Astrocyte of the hippocampus (primary cell): ENCODE results near the gene PRRC2B.
A peak's percentile ranks its signal among the peaks of the same experiment; 100 is the strongest.
"Not testable (repeated sequence)": the region's sequence is repeated elsewhere in the genome, so short reads cannot be mapped to it uniquely, and the experiment has no call there.

Experiments used
- DNase-seq: peaks from one replicate; pipeline ENCODE4 v3.0.0; 2011; ENCODE audit warnings: low read depth, low spot score

PRRC2B gene

DNA sequence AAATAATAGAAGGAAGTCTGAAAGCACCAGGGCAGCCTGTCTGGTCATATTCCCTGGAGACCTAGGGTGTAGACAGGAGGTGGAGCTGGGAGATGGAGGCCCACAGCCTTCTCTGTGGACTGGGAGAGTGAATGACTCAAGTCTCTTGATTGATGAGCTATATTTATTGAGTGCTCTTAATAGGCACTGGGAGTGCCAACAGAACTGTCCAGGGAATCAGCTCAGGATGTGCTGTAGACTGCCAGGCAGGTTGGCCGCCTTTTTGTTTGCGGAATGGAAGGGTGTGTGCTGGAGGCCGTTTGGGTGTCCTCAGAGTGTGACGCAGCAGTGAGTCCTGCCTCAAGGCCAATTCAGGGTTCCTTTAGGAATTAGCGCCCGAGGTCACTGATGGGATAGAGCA is 75.5 kb downstream of the PRRC2B start:
- DNase-seq, result no peak

- no peak for DNase-seq
These were observed 76.1 kb downstream of the PRRC2B start for GRCh38 chr9:131469951-131470350.

GRCh38 chr9:131470581-131470991 is 76.7 kb downstream of the PRRC2B start:
- no peak for DNase-seq

DNA sequence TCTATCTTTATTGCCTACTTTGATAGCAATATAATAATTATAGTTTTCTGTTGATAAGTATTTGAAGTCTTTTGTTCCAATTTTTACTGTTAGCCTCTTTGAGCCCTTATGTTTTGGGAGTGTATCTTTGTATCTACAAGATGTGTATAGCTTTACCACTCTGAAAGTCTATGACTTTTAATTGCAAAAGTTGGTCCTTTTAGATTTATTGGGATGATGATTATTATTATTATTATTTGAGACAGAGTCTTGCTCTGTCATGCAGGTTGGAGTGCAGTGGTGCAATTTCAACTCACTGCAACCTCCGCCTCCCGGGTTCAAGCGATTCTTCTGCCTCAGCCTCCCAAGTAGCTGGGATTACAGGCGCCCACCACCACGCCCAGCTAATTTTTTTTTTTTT is 78.2 kb downstream of the PRRC2B start:
- DNase-seq, result not testable (repeated sequence)

DNA sequence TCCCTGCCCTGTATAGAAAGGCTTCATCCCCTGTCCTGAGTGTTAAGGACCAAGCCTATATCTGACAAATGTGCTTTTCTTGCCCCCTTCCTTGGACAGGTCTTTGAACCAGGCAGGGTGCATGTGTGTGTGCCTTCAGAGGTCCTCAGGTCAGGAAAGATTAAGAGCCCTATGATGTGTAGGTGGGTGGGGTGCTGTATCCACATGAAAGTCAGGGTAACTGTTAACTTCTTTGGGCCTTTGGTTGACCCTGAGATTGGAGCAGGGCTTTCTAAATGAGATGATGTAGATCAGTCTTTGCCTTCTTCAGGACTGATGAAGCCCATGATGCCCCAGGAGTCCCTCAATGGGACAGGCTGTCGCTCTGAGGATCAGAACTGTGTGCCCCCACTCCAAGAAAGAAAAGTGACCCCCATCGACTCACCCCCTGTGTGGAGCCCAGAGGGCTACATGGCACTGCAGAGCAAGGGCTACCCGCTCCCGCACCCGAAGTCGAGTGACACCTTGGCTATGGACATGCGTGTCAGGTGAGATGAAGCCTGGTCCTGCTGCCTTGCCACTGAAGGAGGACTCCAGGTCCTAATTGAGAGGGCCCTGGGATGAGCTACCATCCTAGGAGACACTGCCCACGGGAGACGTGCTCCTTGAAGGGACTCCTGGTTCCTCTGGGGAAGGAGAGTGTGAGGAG is 79.5 kb downstream of the PRRC2B start:
- no peak for DNase-seq

DNA sequence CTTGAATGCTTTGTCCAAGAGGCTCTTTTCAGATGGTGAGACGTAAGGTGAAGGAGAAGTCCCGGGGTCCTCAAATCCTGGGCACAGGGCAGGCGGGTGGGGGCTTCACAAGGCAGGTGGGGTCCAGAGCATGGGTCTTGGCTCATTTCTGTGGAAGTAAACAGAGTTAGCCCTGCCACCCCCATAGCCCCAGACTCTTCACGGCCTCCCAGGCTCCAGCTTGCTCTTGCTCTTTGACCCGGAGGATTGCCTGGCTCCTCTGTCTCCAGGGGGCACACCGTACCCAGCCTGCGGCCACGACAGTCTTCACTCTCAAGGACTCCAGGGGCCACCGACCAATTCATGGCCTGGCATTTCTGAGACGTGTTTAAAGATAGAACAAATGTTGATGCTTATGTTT is 80.0 kb downstream of the PRRC2B start:
- DNase-seq, result no peak

DNA sequence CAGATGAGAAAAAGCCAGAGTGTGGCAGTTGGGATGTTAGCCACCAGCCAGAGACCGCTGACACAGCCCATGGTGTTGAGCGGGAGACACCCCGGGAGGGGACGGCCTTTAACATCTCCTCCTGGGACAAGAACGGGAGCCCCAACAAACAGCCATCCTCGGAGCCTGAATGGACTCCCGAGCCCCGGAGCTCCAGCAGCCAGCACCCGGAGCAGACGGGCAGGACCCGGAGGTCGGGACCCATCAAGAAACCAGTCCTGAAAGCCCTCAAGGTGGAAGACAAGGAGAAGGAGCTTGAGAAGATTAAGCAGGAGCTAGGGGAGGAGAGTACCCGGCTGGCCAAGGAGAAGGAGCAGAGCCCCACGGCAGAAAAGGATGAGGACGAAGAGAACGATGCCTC is 80.8 kb downstream of the PRRC2B start:
- DNase-seq, result no peak

DNA sequence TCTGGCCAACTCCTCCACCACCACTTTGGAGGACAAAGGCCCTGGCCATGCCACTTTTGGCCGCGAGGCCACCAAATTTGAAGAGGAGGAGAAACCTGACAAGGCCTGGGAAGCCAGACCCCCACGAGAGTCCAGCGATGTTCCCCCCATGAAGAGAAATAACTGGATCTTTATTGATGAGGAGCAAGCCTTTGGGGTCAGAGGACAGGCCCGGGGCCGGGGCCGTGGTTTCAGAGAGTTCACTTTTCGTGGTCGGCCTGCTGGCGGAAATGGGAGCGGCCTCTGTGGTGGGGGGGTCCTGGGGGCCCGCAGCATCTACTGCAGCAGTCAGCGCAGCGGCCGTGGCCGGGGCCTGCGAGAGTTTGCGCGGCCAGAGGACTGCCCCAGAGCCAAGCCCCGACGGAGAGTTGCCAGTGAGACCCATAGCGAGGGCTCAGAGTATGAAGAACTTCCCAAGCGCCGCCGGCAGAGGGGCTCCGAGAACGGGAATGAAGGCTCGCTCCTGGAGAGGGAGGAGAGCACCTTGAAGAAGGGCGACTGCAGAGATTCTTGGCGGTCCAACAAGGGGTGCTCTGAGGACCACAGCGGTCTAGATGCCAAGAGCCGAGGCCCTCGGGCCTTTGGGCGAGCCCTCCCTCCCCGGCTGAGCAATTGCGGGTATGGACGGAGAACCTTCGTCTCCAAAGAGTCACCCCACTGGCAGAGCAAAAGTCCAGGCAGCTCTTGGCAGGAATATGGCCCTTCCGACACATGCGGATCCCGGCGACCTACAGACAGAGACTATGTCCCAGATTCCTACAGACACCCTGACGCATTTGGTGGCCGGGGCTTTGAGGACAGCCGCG is 81.4 kb downstream of the PRRC2B start:
- no peak for DNase-seq

DNA sequence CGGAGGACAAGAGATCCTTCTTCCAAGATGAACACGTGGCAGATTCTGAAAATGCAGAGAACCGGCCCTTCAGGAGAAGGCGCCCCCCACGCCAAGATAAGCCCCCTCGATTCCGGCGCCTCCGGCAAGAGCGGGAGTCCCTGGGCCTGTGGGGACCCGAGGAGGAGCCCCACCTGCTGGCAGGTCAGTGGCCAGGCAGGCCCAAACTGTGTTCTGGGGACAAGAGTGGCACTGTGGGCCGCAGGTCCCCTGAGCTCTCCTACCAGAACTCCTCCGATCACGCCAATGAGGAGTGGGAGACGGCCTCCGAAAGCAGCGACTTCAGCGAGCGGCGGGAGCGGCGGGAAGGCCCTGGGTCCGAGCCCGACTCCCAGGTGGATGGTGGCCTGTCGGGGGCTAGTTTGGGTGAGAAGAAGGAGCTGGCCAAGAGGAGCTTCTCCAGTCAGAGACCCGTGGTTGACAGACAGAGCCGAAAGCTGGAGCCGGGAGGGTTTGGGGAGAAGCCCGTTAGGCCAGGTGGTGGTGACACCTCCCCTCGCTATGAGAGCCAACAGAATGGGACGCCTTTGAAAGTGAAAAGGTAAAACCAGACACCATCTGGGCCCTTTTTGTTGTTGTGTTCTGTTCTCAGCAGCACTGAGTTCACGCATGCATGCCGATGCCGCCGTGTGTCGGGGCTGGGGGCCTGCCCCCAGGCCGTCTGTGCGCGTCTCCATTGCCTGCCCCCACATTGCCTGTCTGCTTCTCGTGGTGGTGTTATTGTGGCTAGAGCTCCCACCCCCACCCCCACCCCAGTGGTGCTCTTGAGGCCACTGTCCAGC is 82.3 kb downstream of the PRRC2B start:
- DNase-seq, result no peak

- DNase-seq, result no peak
These were observed 83.0 kb downstream of the PRRC2B start for GRCh38 chr9:131476777-131477345.

GRCh38 chr9:131477367-131477766 is 83.5 kb downstream of the PRRC2B start:
- DNase-seq, result no peak

GRCh38 chr9:131477816-131478419 is 84.0 kb downstream of the PRRC2B start:
- DNase-seq, result no peak

GRCh38 chr9:131478421-131478868 is 84.6 kb downstream of the PRRC2B start:
- peak; percentile 70 for DNase-seq

- no peak for DNase-seq
These were observed 85.0 kb downstream of the PRRC2B start for GRCh38 chr9:131478911-131479310.

DNA sequence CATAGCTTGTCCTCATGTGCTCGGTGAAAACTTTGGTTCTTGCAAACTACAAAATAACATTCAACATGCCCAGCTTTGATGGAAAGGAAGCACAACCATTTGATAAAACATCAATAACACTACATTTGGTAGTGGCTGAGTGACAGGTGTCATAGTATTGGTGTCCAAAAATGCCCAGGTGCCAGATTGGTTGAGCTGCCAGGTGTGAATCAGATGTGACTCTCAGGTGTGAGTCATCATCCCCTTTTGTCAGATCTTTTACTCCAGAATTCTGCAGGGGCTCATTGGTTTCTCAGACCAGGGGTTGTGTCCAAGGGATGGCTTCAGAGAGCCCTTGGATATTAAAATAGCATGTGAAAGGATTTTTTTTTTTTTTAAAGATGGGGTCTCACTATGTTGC is 86.4 kb downstream of the PRRC2B start:
- DNase-seq, result no peak

GRCh38 chr9:131481441-131482342 is 87.8 kb downstream of the PRRC2B start:
- DNase-seq, result no peak

GRCh38 chr9:131482343-131483006 is 88.6 kb downstream of the PRRC2B start:
- DNase-seq, result no peak

GRCh38 chr9:131483319-131484050 is 89.6 kb downstream of the PRRC2B start:
- DNase-seq, result no peak

- DNase-seq, result no peak
These were observed 90.2 kb downstream of the PRRC2B start for GRCh38 chr9:131484051-131484445.
